ENCODE measurements around the gene IP6K1. TPM values are rescaled to one million over a fixed set of nuclear protein-coding genes. Genes with fewer than 3 reads are reported as not detected.

The IP6K1 gene
- total RNA-seq, 6 experiments from 2014 or later, result 12.6 to 19.6 (median 16.2) TPM

GRCh38 chr3:49716691-49717210, 69.6 kb downstream of the IP6K1 start:
- peak in 2 of 3 donors; percentile 46 to 59 for DNase-seq
- H3K9me3 ChIP-seq, result no peaks in the 10 kb centered on the region
- no peak for TF ChIP-seq POLR2A (IDR thresholded peaks at IDR 0.05)
- TF ChIP-seq CTCF (IDR thresholded peaks at IDR 0.05), result no peak
- H3K27ac ChIP-seq, result no peak overlapping the region
- 87% methylated on average over 3 of the region's 16 CpGs for WGBS (ENCODE audit: insufficient coverage, low coverage, low lambda C conversion rate, missing lambda C conversion rate)
- ATAC-seq, result no peak
- H3K4me3 ChIP-seq, result no peak overlapping the region
- H3K36me3 ChIP-seq, result peaks cover 0 to 26% (median 12%) of the 10 kb centered on the region in 4 donors
- peaks cover 0 to 10% (median 0%) of the 10 kb centered on the region in 4 donors for H3K4me1 ChIP-seq
- intact Hi-C loops (cut with DNase I), result no loop called here
- H3K27me3 ChIP-seq, result no peaks in the 10 kb centered on the region

GRCh38 chr3:49716169-49716568, 70.2 kb downstream of the IP6K1 start:
- DNase-seq (peak in 1 of 3 donors; percentile 37), ATAC-seq (no peak)
- intact Hi-C loops (cut with DNase I), result no loop called here
- H3K36me3 ChIP-seq, result peaks cover 0 to 24% (median 9%) of the 10 kb centered on the region in 4 donors
- WGBS (ENCODE audit: insufficient coverage, low coverage, low lambda C conversion rate, missing lambda C conversion rate), result 63% methylated on average over 1 of the region's 7 CpGs
- H3K9me3 ChIP-seq, result no peaks in the 10 kb centered on the region
- H3K27ac ChIP-seq, result no peak overlapping the region
- TF ChIP-seq POLR2A (IDR thresholded peaks at IDR 0.05) (no peak), CTCF (IDR thresholded peaks at IDR 0.05) (no peak)
- H3K4me1 ChIP-seq, result peaks cover 0 to 10% (median 0%) of the 10 kb centered on the region in 4 donors
- no peak overlapping the region for H3K4me3 ChIP-seq
- no peaks in the 10 kb centered on the region for H3K27me3 ChIP-seq

- H3K4me1 ChIP-seq, result peaks cover 0 to 10% (median 0%) of the 10 kb centered on the region in 4 donors
- no peak for ATAC-seq
- intact Hi-C loops (cut with DNase I), result no loop called here
- no peak overlapping the region for H3K27ac ChIP-seq
- 33% methylated on average over 1 of the region's 13 CpGs for WGBS (ENCODE audit: insufficient coverage, low coverage, low lambda C conversion rate, missing lambda C conversion rate)
- H3K36me3 ChIP-seq, result peaks cover 0 to 19% (median 6%) of the 10 kb centered on the region in 4 donors
- no peaks in the 10 kb centered on the region for H3K9me3 ChIP-seq
- peak in 1 of 3 donors; percentile 51 for DNase-seq
- no peaks in the 10 kb centered on the region for H3K27me3 ChIP-seq
- H3K4me3 ChIP-seq, result no peak overlapping the region
- TF ChIP-seq POLR2A (IDR thresholded peaks at IDR 0.05) (no peak), CTCF (IDR thresholded peaks at IDR 0.05) (no peak)
These were observed 70.7 kb downstream of the IP6K1 start for GRCh38 chr3:49715611-49716121.

GRCh38 chr3:49714728-49715550, 71.4 kb downstream of the IP6K1 start:
- ATAC-seq (no peak), DNase-seq (peak in 1 of 3 donors; percentile 41)
- no peak overlapping the region for H3K27ac ChIP-seq
- H3K36me3 ChIP-seq, result peaks cover 0 to 19% (median 5%) of the 10 kb centered on the region in 4 donors
- intact Hi-C loops (cut with DNase I), result no loop called here
- no peaks in the 10 kb centered on the region for H3K27me3 ChIP-seq
- H3K4me1 ChIP-seq, result peaks cover 0 to 10% (median 0%) of the 10 kb centered on the region in 4 donors
- no CpG with 5 or more reads among the region's 13 CpGs for WGBS (ENCODE audit: insufficient coverage, low coverage, low lambda C conversion rate, missing lambda C conversion rate)
- H3K4me3 ChIP-seq, result no peak overlapping the region
- TF ChIP-seq POLR2A (IDR thresholded peaks at IDR 0.05), result no peak
- TF ChIP-seq CTCF (IDR thresholded peaks at IDR 0.05), result no peak
- H3K9me3 ChIP-seq, result no peaks in the 10 kb centered on the region
